ENCODE measurements around the gene KLLN. TPM values are rescaled to one million over a fixed set of nuclear protein-coding genes. Genes with fewer than 3 reads are reported as not detected.
"Not testable (repeated sequence)": the region's sequence is repeated elsewhere in the genome, so short reads cannot be mapped to it uniquely, and the experiment has no call there.

The KLLN gene, protein sequence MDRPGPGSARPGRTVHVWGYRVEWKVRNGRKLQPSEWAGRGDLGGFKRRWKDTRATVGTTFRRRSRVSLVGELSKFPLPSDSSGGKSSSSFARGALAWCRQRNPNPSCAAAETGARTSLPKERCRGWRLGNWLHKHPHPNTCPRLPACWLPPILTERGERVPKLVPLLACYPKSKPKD
- total RNA-seq = 2.2 TPM
- long read RNA-seq, full-length matches to known transcripts = 1 of 1 reads
- long read RNA-seq, partial matches to known transcripts = 0 of 1 reads
- long read RNA-seq, other reads (novel, unspliced or antisense) = 0 of 1 reads

DNA sequence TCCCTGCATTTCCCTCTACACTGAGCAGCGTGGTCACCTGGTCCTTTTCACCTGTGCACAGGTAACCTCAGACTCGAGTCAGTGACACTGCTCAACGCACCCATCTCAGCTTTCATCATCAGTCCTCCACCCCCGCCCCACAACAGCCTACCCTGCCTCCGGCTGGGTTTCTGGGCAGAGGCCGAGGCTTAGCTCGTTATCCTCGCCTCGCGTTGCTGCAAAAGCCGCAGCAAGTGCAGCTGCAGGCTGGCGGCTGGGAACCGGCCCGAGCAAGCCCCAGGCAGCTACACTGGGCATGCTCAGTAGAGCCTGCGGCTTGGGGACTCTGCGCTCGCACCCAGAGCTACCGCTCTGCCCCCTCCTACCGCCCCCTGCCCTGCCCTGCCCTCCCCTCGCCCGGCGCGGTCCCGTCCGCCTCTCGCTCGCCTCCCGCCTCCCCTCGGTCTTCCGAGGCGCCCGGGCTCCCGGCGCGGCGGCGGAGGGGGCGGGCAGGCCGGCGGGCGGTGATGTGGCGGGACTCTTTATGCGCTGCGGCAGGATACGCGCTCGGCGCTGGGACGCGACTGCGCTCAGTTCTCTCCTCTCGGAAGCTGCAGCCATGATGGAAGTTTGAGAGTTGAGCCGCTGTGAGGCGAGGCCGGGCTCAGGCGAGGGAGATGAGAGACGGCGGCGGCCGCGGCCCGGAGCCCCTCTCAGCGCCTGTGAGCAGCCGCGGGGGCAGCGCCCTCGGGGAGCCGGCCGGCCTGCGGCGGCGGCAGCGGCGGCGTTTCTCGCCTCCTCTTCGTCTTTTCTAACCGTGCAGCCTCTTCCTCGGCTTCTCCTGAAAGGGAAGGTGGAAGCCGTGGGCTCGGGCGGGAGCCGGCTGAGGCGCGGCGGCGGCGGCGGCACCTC lies at the start of gene KLLN, which contains the start of gene PTEN:
Gene KLLN, minus strand, starts transcription at position 481 of the 891 bp plus-strand sequence. CDS start 1,046 bp downstream, outside the sequence.
Gene PTEN, plus strand, starts transcription at position 573 of the 891 bp plus-strand sequence. CDS start 845 bp downstream, outside the sequence.
- DNase-seq (ENCODE audit: low spot score) = peak; percentile 97

DNA sequence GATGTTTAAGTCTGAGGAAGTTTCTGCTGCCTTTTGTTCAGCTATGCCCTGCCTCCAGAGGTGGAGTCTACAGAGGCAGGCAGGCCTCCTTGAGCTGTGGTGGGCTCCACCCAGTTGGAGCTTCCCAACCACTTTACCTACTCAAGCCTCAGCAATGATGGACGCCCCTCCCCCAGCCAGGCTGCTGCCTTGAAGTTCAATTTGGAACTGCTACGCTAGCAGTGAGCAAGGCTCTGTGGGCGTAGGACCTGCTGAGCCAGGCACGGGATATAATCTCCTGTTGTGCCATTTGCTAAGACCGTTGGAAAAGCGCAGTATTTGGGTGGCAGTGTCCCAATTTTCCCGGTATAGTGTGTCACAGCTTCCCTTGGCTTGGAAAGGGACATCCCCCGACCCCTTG lies 40.1 kb upstream of the KLLN start:
- not testable (repeated sequence) for DNase-seq (ENCODE audit: low spot score)

DNA sequence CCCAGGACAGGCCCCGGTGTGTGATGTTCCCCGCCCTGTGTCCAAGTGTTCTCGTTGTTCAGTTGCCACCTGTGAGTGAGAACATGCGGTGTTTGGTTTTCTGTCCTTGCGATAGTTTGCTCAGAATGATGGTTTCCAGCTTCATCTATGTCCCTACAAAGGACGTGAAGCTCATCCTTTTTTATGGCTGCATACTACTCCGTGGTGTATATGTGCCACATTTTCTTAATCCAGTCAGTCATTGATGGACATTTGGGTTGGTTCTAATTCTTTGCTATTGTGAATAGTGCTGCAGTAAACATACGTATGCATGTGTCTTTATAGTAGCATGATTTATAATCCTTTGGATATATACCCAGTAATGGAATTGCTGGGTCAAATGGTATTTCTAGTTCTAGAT lies 34.6 kb upstream of the KLLN start:
- DNase-seq (ENCODE audit: low spot score) = not testable (repeated sequence)

DNA sequence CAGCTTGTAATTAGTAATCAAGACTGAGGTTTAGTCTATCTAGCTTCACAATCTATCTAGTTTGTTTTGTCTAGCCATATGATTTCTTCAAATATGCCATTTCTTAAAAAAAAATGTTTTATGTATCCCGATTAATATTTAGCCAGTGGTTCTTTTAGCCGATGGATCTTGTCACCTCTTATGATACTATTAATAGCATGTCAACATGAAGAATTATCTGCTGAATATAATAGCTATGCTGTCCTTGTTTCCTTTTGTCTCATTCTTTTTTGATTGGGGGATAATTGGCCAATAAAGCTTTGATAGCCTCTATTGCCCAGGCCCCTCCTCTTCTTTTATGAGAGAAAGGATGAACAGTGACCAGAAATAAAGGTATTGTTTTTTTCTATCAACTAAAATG lies 32.9 kb upstream of the KLLN start:
- no peak for DNase-seq (ENCODE audit: low spot score)

DNA sequence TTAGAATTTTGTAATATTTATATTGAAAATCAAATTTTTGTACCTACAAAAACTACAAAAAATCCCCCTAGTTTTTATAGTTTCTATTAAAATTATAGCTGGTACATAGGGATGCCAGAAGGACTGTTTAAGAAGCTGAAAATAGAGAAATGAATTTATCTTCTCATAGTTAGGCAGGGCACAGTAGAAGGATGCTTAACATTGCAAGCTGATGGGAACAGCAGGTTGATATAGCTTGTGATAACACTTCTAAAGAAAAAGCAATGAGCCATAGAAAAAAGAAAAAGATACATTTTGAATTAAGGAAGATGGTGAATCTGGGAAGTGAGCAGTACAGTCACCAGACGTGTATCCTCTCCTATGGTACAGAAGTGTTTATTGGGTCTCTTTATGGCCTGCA lies 32.1 kb upstream of the KLLN start:
- DNase-seq (ENCODE audit: low spot score) = no peak

DNA sequence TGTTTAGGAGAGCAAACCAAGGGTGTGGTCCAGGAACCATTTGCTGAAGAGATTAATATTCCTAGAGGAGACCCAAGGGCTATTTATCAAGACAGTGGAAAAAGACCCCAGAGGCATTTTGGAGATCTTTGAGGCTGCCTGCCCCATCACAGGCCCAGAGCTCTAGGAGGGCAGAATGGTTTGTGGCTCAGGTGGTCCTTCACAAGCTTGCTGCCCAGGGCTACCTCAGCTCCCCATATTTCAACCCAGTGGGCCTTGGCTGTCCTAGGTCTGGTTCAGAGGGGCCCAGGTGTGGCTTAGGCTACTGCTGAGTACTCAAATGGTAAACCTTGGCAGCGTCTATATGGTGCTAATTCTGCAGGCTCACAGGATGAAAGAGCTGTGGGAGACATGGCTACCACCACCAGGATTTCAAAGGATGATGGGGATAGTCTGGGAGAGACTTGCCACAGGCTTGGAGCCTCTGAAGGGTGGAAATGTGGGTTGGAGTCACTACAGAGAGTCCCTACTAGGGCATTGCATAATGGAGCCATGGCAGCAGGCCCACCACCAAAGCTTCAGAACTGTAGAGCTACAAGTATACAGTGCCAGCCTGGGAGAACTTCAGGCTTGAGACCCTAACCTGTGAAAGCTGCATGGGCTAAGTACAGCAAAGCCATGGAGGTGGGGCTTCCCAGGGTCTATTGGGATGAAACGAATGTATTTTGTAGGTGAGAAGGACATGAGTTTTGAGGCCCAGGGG lies 24.4 kb upstream of the KLLN start:
- no peak for DNase-seq (ENCODE audit: low spot score)

DNA sequence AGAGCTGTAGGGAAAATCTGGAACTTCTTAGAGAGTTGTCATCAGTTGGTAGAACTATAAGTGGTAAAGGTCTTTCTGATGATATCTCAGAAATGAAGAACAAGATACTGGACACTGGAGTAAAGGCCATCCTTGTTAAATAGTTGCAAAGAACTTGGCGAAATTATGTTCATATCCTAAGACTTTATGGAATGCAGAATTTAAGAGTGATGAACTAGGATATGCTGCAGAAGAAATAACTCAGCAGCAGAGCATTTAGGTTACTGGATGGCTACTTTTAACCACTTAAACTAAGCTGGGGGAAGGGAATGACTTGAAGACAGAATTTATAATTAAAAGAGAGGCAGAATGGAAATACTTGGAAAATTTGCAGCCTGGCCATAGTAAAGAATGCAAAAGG lies 23.8 kb upstream of the KLLN start:
- no peak for DNase-seq (ENCODE audit: low spot score)

DNA sequence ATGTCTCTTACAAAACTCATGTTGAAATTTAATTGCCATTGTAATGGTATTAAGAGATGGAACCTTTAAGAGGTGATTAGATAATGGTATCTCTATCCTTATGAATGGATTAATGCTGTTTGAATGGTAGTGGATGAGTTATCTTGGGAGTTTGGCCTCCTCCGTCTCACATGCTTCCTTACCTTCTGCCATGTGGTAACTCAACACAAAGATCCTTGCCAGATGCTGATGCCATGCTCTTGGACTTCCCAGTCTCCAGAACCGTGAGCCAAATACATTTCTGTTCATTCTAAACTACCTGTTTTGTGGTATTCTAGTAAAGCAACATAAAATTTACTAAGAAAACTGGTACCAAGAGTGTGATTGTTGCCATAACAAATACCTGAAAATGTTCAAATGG lies 23.3 kb upstream of the KLLN start:
- DNase-seq (ENCODE audit: low spot score) = no peak

DNA sequence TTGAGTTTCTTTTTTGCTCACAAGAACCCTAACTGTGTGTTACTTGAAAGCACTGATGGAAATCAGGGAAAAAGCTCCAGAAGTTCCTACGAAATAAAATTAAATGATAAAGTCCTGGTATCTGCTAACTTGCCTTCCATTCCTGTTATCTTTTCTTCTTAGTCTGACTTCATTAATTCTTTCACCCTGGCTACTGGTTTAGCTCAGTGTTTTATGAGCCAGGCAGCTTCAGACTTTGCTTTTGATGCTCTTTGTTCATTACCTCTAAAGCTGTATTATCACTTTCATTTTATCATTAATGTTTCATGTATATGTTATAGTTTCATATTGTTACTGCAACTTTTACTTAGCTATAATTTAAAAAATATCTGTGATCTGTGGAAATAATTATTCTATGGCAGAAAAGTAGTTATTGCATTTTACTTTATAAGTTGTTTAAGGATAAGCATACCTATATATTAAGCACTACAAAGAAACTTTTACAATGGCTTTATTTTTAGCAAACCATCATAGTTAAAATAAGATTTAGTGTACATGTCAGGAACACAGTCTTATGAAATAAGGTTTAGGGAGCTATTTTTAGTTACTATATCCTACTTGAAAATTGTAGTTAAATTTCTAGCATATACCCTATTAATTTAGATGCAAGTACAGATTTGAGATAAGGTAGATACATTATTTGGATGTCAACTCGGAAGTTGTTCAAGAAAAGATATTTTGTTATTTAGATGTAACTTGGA lies 19.4 kb upstream of the KLLN start:
- no peak for DNase-seq (ENCODE audit: low spot score)

DNA sequence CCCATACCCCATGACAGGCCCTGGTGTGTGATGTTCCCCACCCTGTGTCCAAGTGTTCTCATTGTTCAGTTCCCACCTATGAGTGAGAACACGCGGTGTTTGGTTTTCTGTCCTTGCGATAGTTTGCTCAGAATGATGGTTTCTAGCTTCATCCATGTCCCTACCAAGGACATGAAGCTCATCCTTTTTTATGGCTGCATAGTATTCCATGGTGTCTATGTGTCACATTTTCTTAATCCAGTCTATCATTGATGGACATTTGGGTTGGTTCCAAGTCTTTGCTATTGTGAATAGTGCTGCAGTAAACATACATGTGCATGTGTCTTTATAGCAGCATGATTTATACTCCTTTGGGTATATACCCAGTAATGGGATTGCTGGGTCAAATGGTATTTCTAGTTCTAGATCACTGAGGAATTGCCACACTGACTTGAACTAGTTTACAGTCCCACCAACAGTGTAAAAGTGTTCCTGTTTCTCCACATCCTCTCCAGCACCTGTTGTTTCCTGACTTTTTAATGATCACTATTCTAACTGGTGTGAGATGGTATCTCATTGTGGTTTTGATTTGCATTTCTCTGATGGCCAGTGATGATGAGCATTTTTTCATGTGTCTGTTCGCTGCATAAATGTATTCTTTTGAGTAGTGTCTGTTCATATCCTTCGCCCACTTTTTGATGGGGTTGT lies 18.2 kb upstream of the KLLN start:
- not testable (repeated sequence) for DNase-seq (ENCODE audit: low spot score)

DNA sequence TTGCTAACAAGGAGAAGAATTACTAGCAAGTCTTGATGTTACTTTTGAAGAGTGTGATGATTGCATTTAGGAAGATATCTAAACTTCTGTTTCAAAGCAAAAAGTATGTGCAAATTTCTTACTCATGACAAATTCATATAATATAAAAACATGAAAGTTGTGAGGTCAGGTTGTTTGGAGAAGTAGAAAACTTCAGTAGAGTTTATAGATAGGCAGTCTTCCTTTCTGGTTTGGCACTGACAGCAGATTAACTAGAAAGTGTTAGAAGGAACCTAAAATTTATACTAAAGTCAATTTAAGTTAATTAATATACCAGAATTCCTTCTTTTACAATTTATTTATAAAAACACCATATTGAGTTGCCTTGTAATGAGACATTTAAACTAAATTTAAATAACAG lies 17.0 kb upstream of the KLLN start:
- DNase-seq (ENCODE audit: low spot score) = no peak

DNA sequence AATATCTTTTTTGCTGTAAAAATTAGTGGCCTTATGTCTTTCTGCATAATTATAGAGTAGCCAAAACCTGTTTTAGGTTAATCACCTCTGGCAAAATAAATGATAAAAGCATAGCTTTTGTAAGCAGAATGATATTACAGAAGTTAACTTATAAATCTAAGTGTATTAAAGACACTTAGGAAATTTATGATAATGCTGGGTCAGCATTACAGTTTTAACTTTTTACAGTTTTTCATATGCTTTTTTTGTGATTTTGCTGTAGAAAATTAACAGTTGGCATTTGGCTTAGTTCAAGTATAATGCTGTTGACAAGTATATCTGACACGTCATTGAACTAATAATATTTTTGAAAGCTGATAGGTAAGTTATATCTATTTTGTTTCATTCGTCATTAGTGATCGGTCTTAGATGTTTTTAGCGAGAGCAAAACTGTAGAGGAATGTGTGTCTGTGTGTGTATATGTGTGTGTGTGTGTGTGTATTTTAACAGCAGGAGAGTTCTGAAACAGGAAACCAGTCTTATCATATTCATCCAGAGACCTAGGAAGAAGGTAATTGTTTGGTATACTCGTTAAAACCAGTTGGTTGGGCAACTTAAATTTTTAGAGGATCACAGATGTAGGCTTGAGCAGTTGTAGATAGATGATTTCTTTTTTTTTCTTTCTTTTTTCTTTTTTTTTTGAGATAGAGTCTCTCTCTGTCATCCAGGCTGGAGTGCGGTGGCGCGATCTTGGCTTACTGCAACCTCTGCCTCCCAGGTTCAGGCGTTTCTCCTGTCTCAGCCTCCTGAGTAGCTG lies 15.5 kb upstream of the KLLN start:
- no peak for DNase-seq (ENCODE audit: low spot score)

DNA sequence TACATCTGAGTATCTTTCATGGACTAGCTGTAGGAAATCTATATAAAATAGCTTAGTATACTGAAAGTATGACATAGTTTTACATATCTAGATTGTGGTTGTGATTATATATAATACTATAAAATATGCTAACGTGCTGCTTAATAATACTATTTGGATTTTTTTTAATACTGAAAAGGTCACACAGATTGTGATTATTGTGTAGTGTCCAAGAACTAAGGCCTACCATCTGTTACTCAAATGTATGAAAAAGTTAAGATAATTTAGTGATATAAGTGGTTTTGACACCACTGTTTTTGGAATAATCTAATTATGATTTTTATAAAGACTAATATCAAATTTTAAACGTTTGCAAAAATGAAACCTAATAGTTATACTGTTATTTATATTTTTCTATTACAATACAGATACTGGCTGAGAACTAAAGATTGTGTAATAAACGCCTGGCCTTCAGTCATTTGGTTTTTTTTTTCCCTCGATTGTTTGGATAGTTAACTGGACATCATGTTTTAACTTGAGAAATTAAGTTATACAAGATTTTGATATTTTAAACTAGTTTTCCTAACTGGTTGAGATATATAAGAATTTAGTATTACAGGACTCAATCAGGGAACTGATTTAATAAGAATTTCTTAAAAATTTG lies 12.7 kb upstream of the KLLN start:
- DNase-seq (ENCODE audit: low spot score) = no peak

DNA sequence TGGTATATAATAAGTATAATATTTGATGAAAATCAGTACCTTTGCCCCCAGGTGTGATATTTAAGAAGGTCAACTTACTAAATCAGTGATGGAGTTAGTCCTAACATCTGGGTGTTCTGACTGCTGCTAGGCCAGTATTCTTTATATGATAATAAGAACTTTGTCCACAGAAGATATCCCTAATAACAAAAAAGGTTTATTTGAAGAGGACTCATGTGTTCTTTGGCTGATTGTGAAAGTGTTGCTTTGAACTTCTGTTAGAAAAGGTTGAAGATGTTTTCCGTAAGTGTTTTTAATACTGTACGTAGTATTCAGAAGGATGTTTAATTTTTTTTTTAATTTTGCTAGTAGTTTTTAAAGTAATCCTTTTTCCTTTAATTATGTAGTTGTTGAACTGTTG lies 10.3 kb upstream of the KLLN start:
- DNase-seq (ENCODE audit: low spot score) = no peak

DNA sequence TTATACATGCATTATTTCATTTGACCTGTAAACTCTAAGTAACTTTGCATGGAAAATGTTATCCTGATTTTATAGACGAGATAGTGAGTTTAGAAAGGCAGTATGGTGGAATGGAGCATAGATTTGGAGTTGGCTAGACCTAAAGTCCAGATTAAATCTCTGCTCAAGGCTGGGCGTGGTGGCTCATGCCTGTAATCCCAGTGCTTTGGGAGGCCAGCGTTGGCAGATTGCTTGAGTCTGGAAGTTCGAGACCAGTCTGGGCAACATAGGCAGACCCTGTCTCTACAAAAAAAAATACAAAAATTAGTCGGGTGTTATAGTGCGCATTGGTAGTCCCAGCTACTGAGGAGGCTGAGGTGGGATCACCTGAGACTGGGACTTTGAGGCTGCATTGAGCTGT lies 9.5 kb upstream of the KLLN start:
- no peak for DNase-seq (ENCODE audit: low spot score)

DNA sequence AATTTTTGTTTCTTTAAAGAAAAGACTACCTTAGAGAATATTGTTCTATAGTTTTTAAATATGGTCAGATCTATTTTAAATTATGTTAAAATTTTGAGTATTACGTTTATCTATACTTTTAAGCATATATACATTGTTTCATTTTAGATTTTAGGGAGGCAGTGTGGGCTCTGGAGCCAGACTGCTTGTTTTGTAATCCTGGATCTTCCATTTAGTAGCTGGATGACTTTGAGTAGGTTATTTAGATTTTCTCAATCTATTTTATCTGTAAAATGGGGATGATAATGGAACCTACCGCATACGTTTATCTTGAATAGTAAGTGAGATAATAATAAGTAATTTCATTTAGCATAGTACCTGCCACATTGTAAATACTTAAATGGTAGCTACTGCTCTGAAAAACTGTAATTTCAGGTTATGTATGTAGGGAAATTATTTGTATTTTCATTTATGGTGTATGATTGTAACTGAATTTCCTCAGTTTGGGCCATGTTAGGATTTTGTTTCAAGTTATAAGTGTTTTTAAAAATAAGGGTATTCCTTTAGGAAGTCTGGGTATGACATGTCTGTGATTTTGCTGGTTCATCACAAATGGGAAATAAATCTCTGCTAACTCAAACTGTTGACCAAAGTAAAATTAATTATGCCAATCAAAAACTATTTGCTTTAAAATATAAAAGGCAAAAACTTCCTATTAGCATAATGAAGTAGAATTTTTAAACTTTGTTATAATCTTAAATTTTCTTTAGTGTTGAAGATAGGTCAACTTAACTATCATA lies 6.6 kb upstream of the KLLN start:
- no peak for DNase-seq (ENCODE audit: low spot score)

DNA sequence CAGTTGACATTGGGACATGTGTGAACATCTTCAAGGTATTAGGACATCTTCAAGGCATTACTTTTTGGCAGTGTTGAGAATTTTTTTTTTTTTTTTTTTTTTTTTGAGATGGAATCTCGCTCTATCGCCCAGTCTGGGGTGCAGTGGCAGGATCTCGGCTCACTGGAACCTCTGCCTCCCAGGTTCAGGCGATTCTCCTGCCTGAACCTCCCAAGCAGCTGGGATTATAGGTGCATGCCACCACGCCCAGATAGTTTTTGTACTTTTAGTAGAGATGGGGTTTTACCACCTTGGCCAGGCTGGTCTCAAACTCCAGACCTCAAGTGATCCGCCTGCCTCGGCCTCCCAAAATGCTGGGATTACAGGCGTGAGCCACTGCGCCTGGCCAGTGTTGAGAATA lies 5.8 kb upstream of the KLLN start:
- not testable (repeated sequence) for DNase-seq (ENCODE audit: low spot score)

DNA sequence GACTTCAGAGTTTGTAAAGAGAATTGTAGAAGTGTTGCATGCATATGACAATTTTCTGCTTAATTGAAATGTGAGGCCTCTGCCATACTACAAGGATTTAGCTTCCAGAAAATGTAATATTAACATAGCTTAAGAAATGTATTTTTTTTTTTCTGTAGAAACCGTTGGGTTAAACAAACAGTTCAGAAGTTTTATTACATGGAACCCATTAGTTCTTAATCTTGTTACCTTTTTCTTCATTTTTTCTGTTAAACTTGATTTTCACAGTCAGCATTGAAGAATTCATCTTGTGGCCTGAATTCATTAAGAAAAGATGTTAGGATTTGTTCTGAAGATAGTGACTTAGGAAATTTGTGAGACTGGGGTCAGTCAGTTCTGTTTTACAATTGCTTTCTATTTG lies 4.9 kb upstream of the KLLN start:
- DNase-seq (ENCODE audit: low spot score) = no peak
